ENCODE measurements around the gene FBXL3. TPM values are rescaled to one million over a fixed set of nuclear protein-coding genes. Genes with fewer than 3 reads are reported as not detected.
"Not testable (repeated sequence)": the region's sequence is repeated elsewhere in the genome, so short reads cannot be mapped to it uniquely, and the experiment has no call there.

The FBXL3 gene
- total and polyA plus RNA-seq, 4 donors = 39.4 to 109 (median 54.1) TPM

DNA sequence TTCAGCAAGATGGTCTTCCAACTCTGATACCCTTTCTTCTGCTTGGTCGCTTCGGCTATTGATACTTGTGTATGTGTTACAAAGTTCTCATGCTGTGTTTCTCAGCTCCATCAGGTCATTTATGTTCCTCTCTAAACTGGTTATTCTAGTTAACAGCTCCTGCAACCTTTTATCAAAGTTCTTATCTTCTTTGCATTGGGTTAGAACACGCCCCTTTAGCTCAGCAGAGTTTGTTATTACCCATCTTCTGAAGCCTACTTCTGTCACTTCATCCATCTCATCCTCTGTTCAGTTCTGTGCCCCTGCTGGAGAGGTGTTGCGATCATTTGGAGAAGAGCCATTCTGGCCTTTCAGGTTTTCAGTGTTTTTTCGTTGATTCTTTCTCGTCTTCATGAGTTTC, 59.9 kb downstream of the FBXL3 start:
- 100% methylated on average over 3 of the region's 6 CpGs for WGBS (ENCODE audit: insufficient coverage)
- Histone ChIP-seq H3K27ac (ENCODE audit: low read depth, low read length) (peak overlapping the region; percentile 93), H3K9me3 (ENCODE audit: control insufficient read depth, insufficient read depth, low read length) (no peaks in the 10 kb centered on the region), H3K36me3 (ENCODE audit: control insufficient read depth, insufficient read depth, low read length) (no peaks in the 10 kb centered on the region), H3K4me1 (ENCODE audit: control insufficient read depth, insufficient read depth, low read length) (peaks cover 17% of the 10 kb centered on the region), H3K4me3 (ENCODE audit: low read depth, low read length) (no peak overlapping the region), H3K27me3 (ENCODE audit: control insufficient read depth, insufficient read depth, low read length) (no peaks in the 10 kb centered on the region)
- no peak for DNase-seq (ENCODE audit: low read depth in 4 of 6, low spot score in 6 of 6)

DNA sequence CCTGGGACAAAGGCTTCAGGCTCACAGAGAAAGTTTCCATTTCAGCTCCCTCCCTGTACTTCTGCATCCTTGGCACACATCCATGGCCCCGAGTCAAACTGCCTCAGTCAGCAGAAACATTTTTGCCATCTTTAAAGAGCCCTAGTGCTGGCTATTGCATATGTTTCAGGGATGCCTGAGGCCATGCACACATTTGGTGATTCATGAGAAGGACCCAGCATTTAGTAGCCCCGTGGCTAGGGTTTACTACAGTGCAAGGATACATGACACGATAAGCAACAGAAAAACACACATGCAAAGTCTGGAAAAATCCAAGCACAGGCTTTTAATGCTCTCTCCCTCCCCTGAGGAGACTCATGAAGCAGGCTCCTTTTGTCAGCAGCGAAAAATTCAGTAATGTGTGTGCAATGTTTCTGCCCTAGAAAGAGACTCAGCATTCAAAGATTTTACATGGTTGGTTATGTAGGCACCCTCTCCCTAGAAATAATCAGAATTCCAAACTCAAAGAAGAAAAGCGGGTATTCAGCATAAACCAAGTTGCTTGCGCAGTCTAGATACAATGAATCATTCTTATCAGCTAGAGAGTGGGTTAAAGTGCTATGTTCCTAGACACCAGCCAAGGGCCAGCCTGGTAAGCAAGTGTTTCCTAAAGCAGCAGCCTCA, 61.1 kb downstream of the FBXL3 start:
- no peaks in the 10 kb centered on the region for H3K27me3 ChIP-seq (ENCODE audit: control insufficient read depth, insufficient read depth, low read length)
- peaks cover 2% of the 10 kb centered on the region for H3K9me3 ChIP-seq (ENCODE audit: control insufficient read depth, insufficient read depth, low read length)
- peak; percentile 49 to 87 (median 58) for DNase-seq (ENCODE audit: low read depth in 4 of 6, low spot score in 6 of 6)
- peak overlapping the region; percentile 93 for H3K27ac ChIP-seq (ENCODE audit: low read depth, low read length)
- 0% methylated on average over 2 of the region's 6 CpGs for WGBS (ENCODE audit: insufficient coverage)
- peaks cover 17% of the 10 kb centered on the region for H3K4me1 ChIP-seq (ENCODE audit: control insufficient read depth, insufficient read depth, low read length)
- no peaks in the 10 kb centered on the region for H3K36me3 ChIP-seq (ENCODE audit: control insufficient read depth, insufficient read depth, low read length)
- H3K4me3 ChIP-seq (ENCODE audit: low read depth, low read length) = no peak overlapping the region

GRCh38 chr13:76959734-76960133, 67.2 kb downstream of the FBXL3 start:
- not testable (repeated sequence) for H3K27me3 ChIP-seq (ENCODE audit: control insufficient read depth, insufficient read depth, low read length); H3K4me1 ChIP-seq (ENCODE audit: control insufficient read depth, insufficient read depth, low read length); H3K9me3 ChIP-seq (ENCODE audit: control insufficient read depth, insufficient read depth, low read length); DNase-seq (ENCODE audit: low read depth in 4 of 6, low spot score in 6 of 6); H3K27ac ChIP-seq (ENCODE audit: low read depth, low read length); H3K36me3 ChIP-seq (ENCODE audit: control insufficient read depth, insufficient read depth, low read length); H3K4me3 ChIP-seq (ENCODE audit: low read depth, low read length)

DNA sequence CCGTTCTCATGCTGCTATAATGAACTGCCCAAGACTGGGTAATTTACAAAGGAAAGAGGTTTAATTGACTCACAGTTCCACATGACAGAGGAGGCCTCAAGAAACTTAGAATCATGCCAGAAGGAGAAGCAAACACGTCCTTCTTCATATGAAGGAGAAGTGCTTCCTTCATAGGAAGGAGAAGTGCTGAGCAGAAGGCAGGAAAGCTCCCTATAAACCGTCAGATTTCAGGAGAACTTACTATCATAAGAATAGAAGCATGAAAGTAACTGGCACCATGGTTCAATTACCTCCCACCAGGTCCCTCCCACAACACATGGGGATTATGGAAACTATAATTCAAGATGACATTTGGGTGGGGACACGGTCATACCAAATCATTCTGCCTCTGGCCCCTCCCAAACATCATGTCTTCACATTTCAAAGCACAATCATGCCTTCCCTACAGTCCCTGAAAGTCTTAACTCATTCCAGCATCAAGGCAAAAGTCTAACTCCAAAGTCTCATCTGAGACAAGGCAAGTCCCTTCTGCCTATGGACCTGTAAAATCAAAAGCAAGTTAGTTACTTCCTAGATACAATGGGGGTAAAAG, 68.0 kb downstream of the FBXL3 start:
- H3K27ac ChIP-seq (ENCODE audit: low read depth, low read length) = no peak overlapping the region
- no peaks in the 10 kb centered on the region for H3K36me3 ChIP-seq (ENCODE audit: control insufficient read depth, insufficient read depth, low read length)
- peaks cover 6% of the 10 kb centered on the region for H3K9me3 ChIP-seq (ENCODE audit: control insufficient read depth, insufficient read depth, low read length)
- no peaks in the 10 kb centered on the region for H3K27me3 ChIP-seq (ENCODE audit: control insufficient read depth, insufficient read depth, low read length)
- 60% methylated on average over 1 of the region's 4 CpGs for WGBS (ENCODE audit: insufficient coverage)
- DNase-seq (ENCODE audit: low read depth in 4 of 6, low spot score in 6 of 6) = no peak
- H3K4me1 ChIP-seq (ENCODE audit: control insufficient read depth, insufficient read depth, low read length) = peaks cover 4% of the 10 kb centered on the region
- no peak overlapping the region for H3K4me3 ChIP-seq (ENCODE audit: low read depth, low read length)

DNA sequence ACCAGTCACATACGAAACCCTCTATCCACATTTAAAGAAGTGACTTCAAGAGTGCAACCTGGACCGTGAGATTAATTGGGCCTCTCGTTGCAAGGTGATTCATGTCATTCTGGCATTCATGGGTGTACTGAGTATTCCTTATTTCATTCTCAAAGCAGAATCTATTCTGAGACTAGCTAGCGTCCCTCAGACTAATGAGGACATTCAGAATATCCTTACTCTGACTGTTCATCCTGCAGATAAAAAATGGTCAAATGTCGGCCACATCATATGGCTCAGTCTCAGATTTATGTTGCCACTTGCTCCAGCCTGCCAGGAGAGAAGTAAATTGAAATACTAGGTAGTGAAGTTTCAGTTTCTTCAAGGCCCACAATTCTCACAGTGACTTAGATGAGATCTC, 71.3 kb downstream of the FBXL3 start:
- no peaks in the 10 kb centered on the region for H3K36me3 ChIP-seq (ENCODE audit: control insufficient read depth, insufficient read depth, low read length)
- H3K9me3 ChIP-seq (ENCODE audit: control insufficient read depth, insufficient read depth, low read length) = peaks cover 4% of the 10 kb centered on the region
- H3K27ac ChIP-seq (ENCODE audit: low read depth, low read length) = no peak overlapping the region
- DNase-seq (ENCODE audit: low read depth in 4 of 6, low spot score in 6 of 6) = peak in 1 of 6 donors; percentile 57
- H3K4me1 ChIP-seq (ENCODE audit: control insufficient read depth, insufficient read depth, low read length) = peaks cover 4% of the 10 kb centered on the region
- H3K4me3 ChIP-seq (ENCODE audit: low read depth, low read length) = no peak overlapping the region
- no peaks in the 10 kb centered on the region for H3K27me3 ChIP-seq (ENCODE audit: control insufficient read depth, insufficient read depth, low read length)
- no CpG with 5 or more reads among the region's 5 CpGs for WGBS (ENCODE audit: insufficient coverage)

Other genes with a start within 250 kb of the FBXL3 start
- 100 to 1,000 TPM in 1 of 2 donors, 10 to 100 TPM in 1; 78.7 to 155 TPM for gene KCTD12, start 140.8 kb downstream of the FBXL3 start, total RNA-seq
- 100 to 1,000 TPM in 1 of 2 donors, 10 to 100 TPM in 1; 81.5 to 111 TPM for gene KCTD12, start 140.8 kb downstream of the FBXL3 start, polyA plus RNA-seq (ENCODE audit: insufficient read length in 2 of 2)
- gene ACOD1, start 78.6 kb downstream of the FBXL3 start, total RNA-seq = not detected
- not detected for gene ACOD1, start 78.6 kb downstream of the FBXL3 start, polyA plus RNA-seq (ENCODE audit: insufficient read length in 2 of 2)
- 10 to 100 TPM; 46.3 to 55.9 TPM for gene CLN5, start 35.1 kb downstream of the FBXL3 start, total RNA-seq
- 10 to 100 TPM; 33.1 to 33.4 TPM for gene CLN5, start 35.1 kb downstream of the FBXL3 start, polyA plus RNA-seq (ENCODE audit: insufficient read length in 2 of 2)

Data from spinal cord (tissue), 10 donors.